Stimulated activated CD4-positive, alpha-beta T cell treated with anti-CD3 and anti-CD28 coated beads, Interleukin-12 subunit alpha, Interleukin-12 subunit beta, amount 100 ng/mL, for 48 hours (primary cell): ENCODE data around the gene LIPC.

Experiments
- DNase-seq, 3 donors: peaks; one replicate each; pipeline ENCODE4 v3.0.0-alpha.2; 2020; ENCODE audit warnings: low read depth in 2 of 3, low spot score in 1 of 3

Gene LIPC

GRCh38 chr15:58454950-58455401 lies 23.2 kb downstream of the LIPC start:
- DNase-seq, result no peak

GRCh38 chr15:58457466-58457965 lies 25.7 kb downstream of the LIPC start:
- peak in 1 of 3 donors; percentile 59 for DNase-seq

- DNase-seq, result no peak
Observed at GRCh38 chr15:58458076-58458475, 26.3 kb downstream of the LIPC start.

DNA sequence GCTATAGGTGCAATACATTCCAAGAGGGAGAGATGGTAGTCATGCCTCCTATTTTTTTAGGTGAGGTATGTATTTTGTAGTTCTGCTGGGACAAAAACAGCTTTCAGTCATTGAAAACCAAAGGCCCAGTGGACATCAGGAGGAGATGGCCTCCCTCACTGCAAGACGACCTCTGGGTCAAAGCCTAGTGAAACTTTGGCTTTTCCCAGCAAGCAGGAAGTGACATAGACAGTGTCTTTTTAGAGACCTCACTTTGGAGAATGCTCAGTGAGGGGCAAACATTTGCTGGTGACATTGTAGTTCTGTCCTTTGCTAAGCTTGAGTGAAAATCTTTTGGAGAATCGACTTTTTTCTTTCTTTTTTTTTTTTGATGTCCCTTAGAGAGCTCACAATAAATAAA lies 27.3 kb downstream of the LIPC start:
- no peak for DNase-seq

DNA sequence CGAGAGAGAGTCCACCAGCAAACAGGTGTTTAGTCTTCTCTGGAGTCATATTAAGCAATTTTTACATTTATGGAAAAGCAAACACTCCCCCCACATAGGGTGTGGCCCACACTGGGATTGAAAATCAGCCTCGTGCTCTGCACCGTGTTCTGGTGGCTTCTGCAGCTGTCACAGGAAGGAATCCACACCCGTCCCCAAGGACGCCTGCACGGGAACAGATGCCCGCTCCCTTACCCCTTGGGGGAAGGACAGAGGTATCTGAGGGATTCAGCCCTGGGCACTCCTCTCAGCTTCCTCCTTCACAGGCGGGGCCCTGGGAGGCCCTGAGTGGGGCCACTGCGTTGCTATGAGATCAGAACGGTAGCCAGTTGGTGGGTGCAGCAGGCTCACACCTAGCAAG lies 27.8 kb downstream of the LIPC start:
- no peak for DNase-seq

- no peak for DNase-seq
Observed at GRCh38 chr15:58460116-58460790, 28.5 kb downstream of the LIPC start.

GRCh38 chr15:58460872-58461271 lies 29.1 kb downstream of the LIPC start:
- no peak for DNase-seq

- no peak for DNase-seq
Observed at GRCh38 chr15:58462547-58462946, 30.8 kb downstream of the LIPC start.

- DNase-seq, result no peak
Observed at GRCh38 chr15:58462973-58463663, 31.3 kb downstream of the LIPC start.

- DNase-seq, result no peak
Observed at GRCh38 chr15:58463815-58464650, 32.2 kb downstream of the LIPC start.

DNA sequence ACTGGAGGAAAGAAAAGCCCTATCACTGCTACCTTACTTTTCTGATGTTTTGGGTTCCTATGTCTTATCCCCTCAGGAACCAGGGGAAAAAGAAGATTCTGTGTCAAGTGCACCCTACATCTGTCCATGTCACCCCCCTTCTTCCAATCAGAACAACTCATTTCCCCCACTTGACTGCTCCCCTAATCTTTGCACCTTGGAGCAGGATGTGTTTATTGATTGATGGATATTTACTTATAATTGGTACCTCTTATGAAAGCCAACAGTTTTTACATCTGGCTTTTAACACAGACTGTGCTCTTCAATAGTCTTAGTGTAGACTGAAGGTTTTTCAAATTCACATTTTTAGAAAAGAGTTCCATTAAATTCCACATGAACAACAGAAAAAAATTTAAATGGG lies 33.3 kb downstream of the LIPC start:
- no peak for DNase-seq

- no peak for DNase-seq
Observed at GRCh38 chr15:58465866-58466517, 34.2 kb downstream of the LIPC start.

- DNase-seq, result no peak
Observed at GRCh38 chr15:58466566-58466965, 34.8 kb downstream of the LIPC start.

- no peak for DNase-seq
Observed at GRCh38 chr15:58467121-58467721, 35.4 kb downstream of the LIPC start.

DNA sequence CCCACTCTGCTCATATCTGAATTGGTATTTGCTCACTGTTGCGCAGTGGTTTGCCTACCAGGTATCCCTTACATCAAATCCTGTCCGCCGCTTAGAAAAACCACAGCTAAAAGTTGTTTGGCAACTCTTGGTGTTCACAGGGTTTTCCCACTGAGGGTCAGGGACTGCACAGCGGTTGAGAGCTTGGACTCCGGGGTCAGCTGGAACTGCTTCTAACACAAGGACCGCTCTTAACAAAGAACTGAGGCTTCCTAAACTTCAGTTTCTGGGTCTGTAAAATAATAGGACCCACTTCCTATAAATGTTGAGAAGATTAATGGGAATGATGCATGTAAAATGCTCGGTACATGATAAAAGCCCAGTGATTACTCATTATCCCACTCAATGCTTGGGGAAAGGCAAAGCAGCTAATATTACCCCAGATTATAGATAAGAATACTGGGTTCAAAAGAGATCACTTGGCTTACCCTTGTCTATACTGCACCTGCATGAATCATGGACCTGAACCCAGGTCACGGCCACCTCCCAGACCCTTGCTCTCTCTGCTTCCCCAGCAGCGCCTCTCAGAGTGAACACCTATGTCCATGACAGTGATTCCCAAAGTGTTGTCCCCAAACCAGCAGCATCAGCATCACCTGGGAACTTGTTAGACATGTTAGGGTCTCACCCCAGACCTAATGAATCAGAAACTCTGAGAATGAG lies 36.1 kb downstream of the LIPC start:
- no peak for DNase-seq

GRCh38 chr15:58469432-58470353 lies 37.9 kb downstream of the LIPC start:
- DNase-seq, result no peak

DNA sequence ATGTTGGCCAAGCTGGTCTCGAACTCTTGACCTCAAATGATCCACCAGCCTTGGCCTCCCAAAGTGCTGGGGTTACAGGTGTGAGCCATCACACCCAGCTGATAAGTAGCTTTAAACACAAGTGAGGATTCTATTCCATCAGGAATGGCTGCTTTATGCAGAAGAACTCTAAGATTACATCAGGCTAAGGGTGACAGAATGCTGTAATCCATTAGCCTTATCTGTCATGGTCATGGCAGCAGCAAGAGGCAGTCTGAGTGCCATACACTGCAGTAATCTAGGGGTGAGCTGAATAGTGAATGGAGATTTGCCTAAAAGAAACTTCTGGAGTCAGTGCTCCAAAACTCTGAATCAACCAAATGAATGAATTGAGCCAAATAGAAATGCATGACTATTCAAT lies 39.6 kb downstream of the LIPC start:
- no peak for DNase-seq

GRCh38 chr15:58472221-58472620 lies 40.4 kb downstream of the LIPC start:
- DNase-seq, result no peak
